Activated T-cell treated with anti-CD3 and anti-CD28 coated beads, Interleukin-2, amount 50 U/mL, for 4 hours (primary cell): ENCODE data around the gene COX17. TPM values are rescaled to one million over a fixed set of nuclear protein-coding genes. Genes with fewer than 3 reads are reported as not detected.
"Not testable (repeated sequence)": the region's sequence is repeated elsewhere in the genome, so short reads cannot be mapped to it uniquely, and the experiment has no call there.

ENCODE experiments used
- ATAC-seq, 2 donors: fragments of 200-7000 bp; cut with Tn5 transposase; one replicate each; pipeline ENCODE4 v1.10.0; 2021
- DNase-seq: peaks from one replicate; pipeline ENCODE4 v3.0.0-alpha.2; 2020
- H3K27me3 Mint-ChIP-seq: one replicate; pipeline ENCODE4 v1.8.0; 2021; ENCODE audit warnings: low read depth, mixed read lengths
- H3K36me3 Mint-ChIP-seq: one replicate; pipeline ENCODE4 v1.8.0; 2022; ENCODE audit warnings: mixed read lengths; ENCODE audit not compliant: insufficient read depth
- H3K4me1 Mint-ChIP-seq: one replicate; pipeline ENCODE4 v1.8.0; 2021; ENCODE audit warnings: low read depth, mixed read lengths
- H3K4me3 Mint-ChIP-seq: one replicate; pipeline ENCODE4 v1.8.0; 2021; ENCODE audit warnings: mild to moderate bottlenecking, moderate library complexity, mixed read lengths
- H3K9me3 Mint-ChIP-seq: one replicate; pipeline ENCODE4 v1.8.0; 2021; ENCODE audit warnings: mixed read lengths
- total RNA-seq, 3 donors: library from RNA; stranded (reverse); gene quantifications; one replicate each; pipeline ENCODE4 v1.2.1, GENCODE V29; 2021

Gene COX17
- total RNA-seq, 3 donors from 2014 or later = 94.7 to 118 (median 106) TPM

DNA sequence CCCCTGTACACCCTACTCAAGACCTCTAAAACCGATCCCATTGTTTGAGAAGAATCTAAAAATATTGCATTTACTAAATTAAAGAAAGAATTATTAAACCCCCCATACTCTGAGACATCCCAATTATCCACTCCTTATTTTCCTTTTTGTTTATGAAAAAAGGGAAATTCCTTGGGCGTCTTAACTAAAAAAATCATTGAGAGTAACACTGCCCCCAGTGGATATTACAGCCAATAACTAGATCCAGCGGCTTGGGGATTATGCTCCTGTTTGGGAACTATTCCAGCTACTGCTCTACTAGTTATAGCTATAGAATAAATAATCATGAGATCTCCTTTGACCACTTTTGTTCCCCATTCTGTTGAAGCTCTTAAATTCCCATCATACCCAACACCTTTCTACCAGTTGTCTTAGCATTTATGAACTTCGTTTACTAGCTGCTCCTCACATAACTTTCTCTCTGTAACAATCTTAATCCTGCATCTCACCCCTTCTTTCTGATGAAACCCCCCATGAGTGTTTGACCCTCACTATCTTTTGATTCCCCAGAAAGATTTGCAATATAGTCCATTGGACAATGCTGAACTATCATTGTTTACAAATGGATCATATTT, 12.9 kb upstream of the COX17 start:
- peaks cover 5% of the 10 kb centered on the region for H3K27me3 Mint-ChIP-seq
- no peaks in the 10 kb centered on the region for H3K9me3 Mint-ChIP-seq
- H3K36me3 Mint-ChIP-seq = no peaks in the 10 kb centered on the region
- no peaks in the 10 kb centered on the region for H3K4me1 Mint-ChIP-seq
- ATAC-seq (no peak), DNase-seq (no peak)
- no peak overlapping the region for H3K4me3 Mint-ChIP-seq

DNA sequence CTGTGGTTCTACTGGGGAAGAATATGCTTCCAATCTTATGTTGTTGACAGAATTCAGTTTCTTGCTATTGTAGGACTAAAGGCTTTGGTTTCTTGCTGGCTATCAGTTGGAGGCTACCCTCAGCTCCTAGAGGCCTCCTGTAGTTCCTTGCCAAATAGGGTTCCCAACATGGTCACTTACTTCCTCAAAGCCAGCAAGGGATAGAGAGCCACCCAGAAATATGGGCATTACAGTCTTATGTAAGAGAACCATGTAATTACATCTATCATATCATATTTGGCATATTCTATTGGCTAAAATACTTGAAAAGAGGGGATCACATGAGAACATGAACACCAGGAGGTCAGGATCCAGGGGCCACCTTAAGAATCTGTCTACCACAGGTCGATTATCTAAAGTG, 6.2 kb upstream of the COX17 start:
- H3K36me3 Mint-ChIP-seq = no peaks in the 10 kb centered on the region
- no peak for DNase-seq
- ATAC-seq = no peak

DNA sequence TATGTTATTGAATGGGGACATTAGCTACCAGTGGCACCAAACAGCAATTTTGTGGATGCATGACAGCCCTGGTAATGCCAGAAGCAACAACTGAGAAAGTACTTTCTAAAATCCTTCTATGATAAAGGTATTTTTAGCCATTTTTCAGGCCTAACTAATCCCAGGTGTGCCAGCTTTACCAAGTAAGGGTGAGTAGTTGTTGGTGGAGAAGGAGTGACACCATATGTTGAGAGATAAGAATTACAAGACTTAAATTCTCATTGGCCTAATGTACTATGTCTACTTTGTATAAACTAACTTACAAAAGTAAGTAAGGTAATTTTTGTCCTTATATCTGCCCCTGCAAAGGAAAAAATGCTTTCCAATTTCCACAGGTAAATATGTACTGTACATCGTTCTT, 4.1 kb upstream of the COX17 start:
- H3K4me1 Mint-ChIP-seq = peaks cover 11% of the 10 kb centered on the region
- H3K36me3 Mint-ChIP-seq = no peaks in the 10 kb centered on the region
- ATAC-seq = no peak
- no peak for DNase-seq
- H3K9me3 Mint-ChIP-seq = no peaks in the 10 kb centered on the region
- no peaks in the 10 kb centered on the region for H3K27me3 Mint-ChIP-seq
- no peak overlapping the region for H3K4me3 Mint-ChIP-seq

More for the DNA sequence above, 6.2 kb upstream of the COX17 start:
- Mint-ChIP-seq H3K9me3 (no peaks in the 10 kb centered on the region), H3K4me1 (no peaks in the 10 kb centered on the region), H3K4me3 (no peak overlapping the region), H3K27me3 (peaks cover 3% of the 10 kb centered on the region)

DNA sequence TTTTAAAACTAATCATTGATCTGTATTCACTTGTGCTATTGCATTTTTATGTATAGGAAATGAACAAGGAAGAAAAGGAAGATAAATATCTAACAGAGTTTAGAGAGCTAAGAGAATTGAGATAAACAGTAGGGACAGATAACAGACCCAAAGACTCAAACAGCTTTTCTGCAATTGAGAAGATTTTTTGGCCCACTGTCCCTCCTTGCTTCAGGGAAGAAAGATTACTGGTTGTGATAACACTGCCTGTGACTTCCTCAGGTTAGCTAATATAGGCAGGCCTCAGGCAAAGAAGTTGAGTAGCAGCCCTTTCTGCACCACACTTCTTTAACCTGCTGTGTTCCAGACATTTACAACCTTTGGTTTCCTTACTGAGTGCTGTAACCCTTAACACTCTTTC, 2.7 kb upstream of the COX17 start:
- ATAC-seq = no peak
- H3K27me3 Mint-ChIP-seq = no peaks in the 10 kb centered on the region
- peaks cover 25% of the 10 kb centered on the region for H3K4me1 Mint-ChIP-seq
- H3K4me3 Mint-ChIP-seq = no peak overlapping the region
- H3K9me3 Mint-ChIP-seq = no peaks in the 10 kb centered on the region
- no peak for DNase-seq
- peaks cover 4% of the 10 kb centered on the region for H3K36me3 Mint-ChIP-seq

DNA sequence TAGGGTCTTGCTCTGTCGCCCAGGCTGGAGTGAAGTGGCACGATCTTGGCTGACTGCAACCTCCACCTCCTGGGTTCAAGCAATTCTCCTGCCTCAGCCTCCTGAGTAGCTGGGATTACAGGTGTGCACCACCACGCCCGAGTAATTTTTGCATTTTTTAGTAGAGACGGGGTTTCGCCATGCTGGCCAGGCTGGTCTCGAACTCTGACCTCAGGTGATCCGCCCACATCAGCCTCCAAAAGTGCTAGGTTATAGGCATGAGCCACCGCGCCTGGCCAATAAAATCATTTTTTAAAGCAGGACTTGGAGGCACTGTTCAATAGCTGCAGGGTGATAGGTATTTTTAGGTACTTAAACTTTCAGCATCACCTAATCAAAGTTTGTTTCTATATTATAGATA, 1.0 kb upstream of the COX17 start:
- H3K4me3 Mint-ChIP-seq, H3K9me3 Mint-ChIP-seq, H3K27me3 Mint-ChIP-seq, H3K36me3 Mint-ChIP-seq, DNase-seq, ATAC-seq: not testable (repeated sequence)
- peaks cover 30% of the 10 kb centered on the region for H3K4me1 Mint-ChIP-seq

DNA sequence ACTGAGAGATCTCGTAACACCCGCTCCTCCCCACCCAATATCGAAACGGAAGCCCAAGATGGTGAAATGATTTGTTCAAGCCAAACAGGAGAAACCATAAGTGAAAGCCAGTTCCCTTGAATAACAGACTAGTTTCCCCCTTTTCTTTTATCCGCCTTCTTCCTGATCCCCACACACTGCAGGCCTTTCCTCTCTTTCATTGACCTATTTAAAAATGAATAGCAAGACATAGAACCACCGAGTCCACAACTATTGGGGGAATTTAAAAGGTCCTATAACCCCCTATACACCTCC, 382 bp upstream of the COX17 start:
- no peaks in the 10 kb centered on the region for H3K27me3 Mint-ChIP-seq
- ATAC-seq (no peak), DNase-seq (no peak)
- peak overlapping the region; percentile 94 for H3K4me3 Mint-ChIP-seq
- no peaks in the 10 kb centered on the region for H3K9me3 Mint-ChIP-seq
- H3K4me1 Mint-ChIP-seq = peaks cover 30% of the 10 kb centered on the region
- H3K36me3 Mint-ChIP-seq = peaks cover 14% of the 10 kb centered on the region

DNA sequence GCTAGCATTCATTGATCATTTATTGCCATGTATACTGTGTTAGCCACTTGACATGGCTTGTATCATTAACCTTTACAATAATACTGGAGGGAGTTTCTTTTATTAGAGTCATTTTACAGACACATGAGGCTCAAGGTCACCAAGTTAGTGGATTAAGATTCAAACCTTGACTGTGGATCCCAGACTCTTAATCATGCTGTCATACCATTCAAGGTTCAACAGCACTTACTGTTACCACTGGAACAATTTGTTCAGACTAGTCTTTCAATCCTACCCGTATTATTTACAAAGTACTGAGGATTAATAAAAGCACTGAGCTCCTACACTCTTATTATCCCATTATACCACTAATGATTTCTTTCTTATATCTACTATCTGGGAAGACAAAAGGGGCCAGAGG, 1.2 kb downstream of the COX17 start:
- Mint-ChIP-seq H3K4me3 (peak overlapping the region; percentile 94), H3K36me3 (peaks cover 26% of the 10 kb centered on the region)

DNA sequence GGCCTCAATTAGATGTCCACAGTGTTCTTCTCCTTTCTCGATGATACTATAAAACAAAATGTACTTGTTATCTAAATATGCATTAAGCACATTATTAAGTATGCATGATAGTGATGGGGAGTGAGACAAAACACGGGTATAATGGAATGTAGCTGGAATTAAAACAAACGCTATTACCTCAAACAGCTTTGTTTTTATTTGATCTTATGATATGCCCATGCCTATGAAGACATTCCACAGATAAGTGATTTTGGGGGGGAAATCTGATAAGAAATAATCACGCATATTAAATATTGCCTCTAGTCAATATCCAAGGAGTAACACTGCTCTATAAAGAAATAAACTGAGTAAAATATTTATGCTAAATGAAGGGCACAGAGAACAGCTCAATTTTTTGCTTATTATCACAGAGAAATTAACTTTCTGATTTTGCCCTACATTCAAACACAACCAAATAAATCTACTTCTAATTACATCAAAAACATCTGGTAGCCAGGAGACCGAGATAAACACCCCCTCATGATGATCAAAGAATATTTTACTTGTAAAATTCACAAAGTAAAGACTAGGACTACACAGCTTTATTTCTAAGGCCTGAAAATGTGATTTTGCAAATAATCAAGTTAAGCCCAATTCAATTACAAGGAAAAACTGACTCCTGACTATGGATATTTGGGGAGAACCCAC, 1.9 kb downstream of the COX17 start:
- peaks cover 35% of the 10 kb centered on the region for H3K4me1 Mint-ChIP-seq
- H3K9me3 Mint-ChIP-seq = no peaks in the 10 kb centered on the region
- DNase-seq (no peak), ATAC-seq (no peak)
- peaks cover 28% of the 10 kb centered on the region for H3K36me3 Mint-ChIP-seq
- H3K4me3 Mint-ChIP-seq = peak overlapping the region; percentile 94
- H3K27me3 Mint-ChIP-seq = no peaks in the 10 kb centered on the region

More for the DNA sequence above, 1.2 kb downstream of the COX17 start:
- no peaks in the 10 kb centered on the region for H3K9me3 Mint-ChIP-seq
- DNase-seq (no peak), ATAC-seq (no peak)
- H3K27me3 Mint-ChIP-seq = no peaks in the 10 kb centered on the region
- H3K4me1 Mint-ChIP-seq = peaks cover 35% of the 10 kb centered on the region

DNA sequence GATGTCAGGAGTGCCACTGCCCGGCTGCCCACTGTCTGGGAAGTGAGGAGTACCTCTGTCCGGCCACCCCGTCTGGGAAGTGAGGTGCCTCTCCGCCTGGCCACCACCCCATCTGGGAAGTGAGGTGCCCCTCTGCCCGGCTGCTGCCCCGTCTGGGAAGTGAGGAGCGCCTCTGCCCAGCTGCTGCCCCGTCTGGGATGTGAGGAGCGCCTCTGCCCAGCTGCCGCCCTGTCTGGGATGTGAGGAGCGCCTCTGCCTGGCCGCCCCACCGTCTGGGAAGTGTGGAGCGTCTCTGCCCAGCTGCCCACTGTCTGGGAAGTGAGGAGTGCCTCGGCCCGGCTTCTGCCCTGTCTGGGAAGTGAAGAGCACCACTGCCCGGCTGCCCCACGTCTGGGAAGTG, 3.3 kb downstream of the COX17 start:
- peaks cover 35% of the 10 kb centered on the region for H3K36me3 Mint-ChIP-seq

DNA sequence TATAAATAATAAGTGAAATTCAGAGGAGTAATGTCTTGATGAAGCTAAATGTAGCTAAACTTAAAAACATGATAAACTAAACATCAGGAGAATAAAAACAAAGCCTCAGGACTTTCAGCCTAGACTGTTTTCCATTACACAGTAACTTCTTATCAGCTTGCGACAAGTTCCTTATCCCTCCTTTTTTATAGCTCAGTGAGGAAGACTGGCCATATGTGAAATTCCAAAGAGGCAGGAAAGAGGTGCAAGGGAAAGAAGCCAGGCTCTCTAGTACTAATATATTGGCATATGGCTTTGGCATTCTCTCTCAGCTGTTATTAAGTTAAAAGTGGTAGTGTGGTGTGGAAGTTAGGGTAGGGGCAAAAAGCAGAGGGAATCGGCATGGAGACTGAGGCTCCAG, 4.4 kb downstream of the COX17 start:
- Mint-ChIP-seq H3K36me3 (peaks cover 35% of the 10 kb centered on the region), H3K4me1 (peaks cover 34% of the 10 kb centered on the region), H3K27me3 (no peaks in the 10 kb centered on the region), H3K4me3 (no peak overlapping the region), H3K9me3 (no peaks in the 10 kb centered on the region)
- ATAC-seq = no peak
- DNase-seq = no peak

More for the DNA sequence above, 3.3 kb downstream of the COX17 start:
- peak; percentile 4 for DNase-seq
- no peak for ATAC-seq
- no peak overlapping the region for H3K4me3 Mint-ChIP-seq
- peaks cover 35% of the 10 kb centered on the region for H3K4me1 Mint-ChIP-seq
- H3K27me3 Mint-ChIP-seq = no peaks in the 10 kb centered on the region
- no peaks in the 10 kb centered on the region for H3K9me3 Mint-ChIP-seq

DNA sequence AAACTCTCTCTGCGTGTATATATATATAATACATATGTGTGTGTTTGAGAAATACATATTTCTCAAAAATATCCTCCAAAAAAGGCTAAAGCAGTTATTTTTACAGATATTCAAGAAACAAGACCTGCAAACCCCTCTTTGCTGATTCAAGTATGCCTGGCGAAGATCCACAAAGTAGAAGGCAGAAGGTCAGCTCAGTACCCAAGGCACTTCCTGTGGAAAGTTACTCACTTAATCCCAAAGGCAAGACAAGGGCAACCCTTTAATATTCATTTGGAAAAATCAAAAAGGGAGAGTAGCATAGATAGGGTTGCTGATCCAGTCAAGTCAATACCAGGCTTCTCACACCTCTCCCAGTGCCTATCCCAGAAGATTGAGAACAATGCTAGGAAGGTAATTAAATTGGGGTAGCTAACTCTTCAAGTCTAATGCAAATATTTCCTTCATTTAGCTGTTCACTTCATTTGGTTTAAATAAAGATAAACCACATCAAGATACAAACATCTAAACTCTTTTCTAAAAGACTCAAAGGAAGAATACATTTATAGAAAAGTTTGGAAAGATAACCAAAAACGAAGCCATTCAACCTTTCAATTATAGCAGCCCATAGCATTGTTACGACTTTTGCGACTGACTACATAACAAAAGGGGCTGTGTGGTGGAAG, 7.2 kb downstream of the COX17 start:
- Mint-ChIP-seq H3K36me3 (peaks cover 33% of the 10 kb centered on the region), H3K4me3 (no peak overlapping the region), H3K9me3 (no peaks in the 10 kb centered on the region), H3K4me1 (peaks cover 12% of the 10 kb centered on the region), H3K27me3 (no peaks in the 10 kb centered on the region)
- DNase-seq = no peak
- no peak for ATAC-seq

DNA sequence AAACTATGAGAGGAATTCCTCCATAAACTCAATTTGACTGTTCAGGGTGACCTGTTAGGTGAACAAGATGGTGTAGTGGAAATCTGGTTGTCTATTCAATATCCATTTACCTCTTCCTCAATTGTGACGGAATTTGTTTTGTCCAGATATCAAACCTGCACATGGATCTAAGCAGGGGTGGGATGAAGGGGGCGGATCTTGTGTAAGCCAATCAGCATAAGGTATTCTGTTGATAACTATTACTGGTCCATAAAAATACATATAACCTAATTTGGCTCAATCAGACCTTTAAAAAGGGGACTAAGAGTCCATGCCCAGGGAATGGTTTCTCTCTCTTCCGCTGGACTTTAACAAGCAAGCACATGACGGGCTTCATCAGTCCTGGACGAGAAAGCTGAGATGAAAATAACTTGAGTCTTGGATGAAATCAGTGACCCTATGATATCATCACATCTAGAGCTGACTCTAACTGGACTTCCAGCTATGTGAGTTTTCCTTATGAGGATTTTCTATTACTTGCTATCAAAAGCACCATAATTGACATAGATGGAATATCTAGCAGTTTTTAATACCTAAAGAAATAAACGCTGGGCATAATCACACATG, 11.1 kb downstream of the COX17 start:
- H3K9me3 Mint-ChIP-seq = no peaks in the 10 kb centered on the region
- ATAC-seq = no peak
- H3K4me1 Mint-ChIP-seq = peaks cover 2% of the 10 kb centered on the region
- H3K27me3 Mint-ChIP-seq = no peaks in the 10 kb centered on the region
- H3K36me3 Mint-ChIP-seq = peaks cover 9% of the 10 kb centered on the region
- DNase-seq = no peak
- no peak overlapping the region for H3K4me3 Mint-ChIP-seq

DNA sequence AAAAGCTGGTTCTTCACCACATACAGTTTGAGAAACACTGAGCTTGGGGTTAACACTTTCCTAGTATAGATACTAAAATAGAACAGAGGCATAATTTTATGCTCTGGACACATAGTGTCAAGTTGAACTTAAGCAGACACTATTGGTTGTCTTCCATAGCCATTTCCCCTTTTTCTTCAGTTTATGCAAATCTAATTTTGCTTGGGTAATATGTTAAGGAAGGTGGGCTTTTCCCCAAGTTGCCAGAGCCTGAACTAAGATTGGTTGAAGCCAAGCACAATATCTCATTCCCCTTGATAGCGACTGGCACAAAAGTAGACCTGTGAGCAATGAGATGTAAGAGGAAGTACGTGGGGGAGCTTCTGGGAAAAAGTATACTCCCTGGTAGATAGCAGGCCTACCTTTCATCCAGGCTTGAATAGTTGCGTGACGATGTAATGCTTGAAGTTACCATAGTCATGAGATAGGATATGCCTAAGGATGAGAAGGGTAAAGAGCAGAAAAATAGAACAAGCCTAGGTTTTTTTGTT, 12.3 kb downstream of the COX17 start:
- H3K4me3 Mint-ChIP-seq = no peak overlapping the region
- H3K36me3 Mint-ChIP-seq = peaks cover 4% of the 10 kb centered on the region
- no peaks in the 10 kb centered on the region for H3K27me3 Mint-ChIP-seq
- no peaks in the 10 kb centered on the region for H3K9me3 Mint-ChIP-seq
- DNase-seq (no peak), ATAC-seq (no peak)
- peaks cover 2% of the 10 kb centered on the region for H3K4me1 Mint-ChIP-seq

DNA sequence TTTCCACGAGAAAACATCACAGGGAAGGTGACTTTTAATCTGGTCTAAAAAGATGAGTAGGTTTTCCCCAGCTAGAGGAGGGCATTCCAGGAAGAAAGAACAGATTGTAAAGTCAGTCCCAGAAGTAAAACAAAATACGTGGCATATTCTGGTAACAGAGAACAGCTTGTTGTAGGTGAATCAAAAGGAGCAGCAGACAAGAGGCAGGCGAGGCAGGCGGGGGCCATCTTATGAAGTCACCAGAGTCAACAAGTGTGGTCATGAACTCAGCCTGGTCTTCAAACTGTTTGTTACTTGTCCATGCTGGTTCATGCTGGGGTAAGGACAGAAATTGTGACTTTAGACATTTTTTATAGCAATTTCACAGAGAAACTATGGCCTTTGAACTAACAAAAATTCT, 12.8 kb downstream of the COX17 start:
- Mint-ChIP-seq H3K4me1 (peaks cover 2% of the 10 kb centered on the region), H3K9me3 (no peaks in the 10 kb centered on the region)
- ATAC-seq = no peak

More for the DNA sequence above, 12.8 kb downstream of the COX17 start:
- peaks cover under 1% of the 10 kb centered on the region for H3K36me3 Mint-ChIP-seq
- no peaks in the 10 kb centered on the region for H3K27me3 Mint-ChIP-seq
- DNase-seq = no peak
- H3K4me3 Mint-ChIP-seq = no peak overlapping the region
